ENCODE measurements around the gene PARP9.
"Not testable (repeated sequence)": the region's sequence is repeated elsewhere in the genome, so short reads cannot be mapped to it uniquely, and the experiment has no call there.

Gene PARP9

DNA sequence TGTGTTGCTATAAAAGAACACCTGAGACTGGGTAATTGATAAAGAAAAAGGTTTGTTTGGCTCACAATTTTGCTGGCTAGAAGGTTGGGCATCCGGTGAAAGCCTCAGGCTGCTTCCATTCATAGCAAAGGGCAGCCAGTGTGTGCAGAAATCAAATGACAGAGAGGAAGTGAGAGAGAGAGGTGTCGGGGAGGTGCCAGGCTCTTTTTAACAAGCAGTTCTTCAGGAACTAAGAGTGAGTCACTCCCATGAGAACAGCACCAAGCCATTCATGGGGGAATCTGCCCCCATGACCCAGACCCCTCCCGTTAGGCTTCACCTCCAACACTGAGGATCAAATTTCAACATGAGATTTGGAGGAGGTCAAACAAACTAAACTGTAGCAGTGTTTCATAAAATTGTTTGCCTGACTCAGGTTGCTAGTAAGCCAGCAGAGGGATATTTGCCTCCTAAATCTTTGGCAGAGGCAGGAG, 8.9 kb upstream of the PARP9 start:
- no peak for DNase-seq

DNA sequence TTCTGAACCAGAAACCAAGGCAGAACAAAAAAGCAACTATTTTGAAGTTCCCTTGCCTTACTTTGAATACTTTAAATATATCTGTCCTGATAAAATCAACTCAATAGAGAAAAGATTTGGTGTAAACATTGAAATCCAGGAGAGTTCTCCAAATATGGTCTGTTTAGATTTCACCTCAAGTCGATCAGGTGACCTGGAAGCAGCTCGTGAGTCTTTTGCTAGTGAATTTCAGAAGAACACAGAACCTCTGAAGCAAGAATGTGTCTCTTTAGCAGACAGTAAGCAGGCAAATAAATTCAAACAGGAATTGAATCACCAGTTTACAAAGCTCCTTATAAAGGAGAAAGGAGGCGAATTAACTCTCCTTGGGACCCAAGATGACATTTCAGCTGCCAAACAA, 4.7 kb upstream of the PARP9 start:
- no peak for DNase-seq

DNA sequence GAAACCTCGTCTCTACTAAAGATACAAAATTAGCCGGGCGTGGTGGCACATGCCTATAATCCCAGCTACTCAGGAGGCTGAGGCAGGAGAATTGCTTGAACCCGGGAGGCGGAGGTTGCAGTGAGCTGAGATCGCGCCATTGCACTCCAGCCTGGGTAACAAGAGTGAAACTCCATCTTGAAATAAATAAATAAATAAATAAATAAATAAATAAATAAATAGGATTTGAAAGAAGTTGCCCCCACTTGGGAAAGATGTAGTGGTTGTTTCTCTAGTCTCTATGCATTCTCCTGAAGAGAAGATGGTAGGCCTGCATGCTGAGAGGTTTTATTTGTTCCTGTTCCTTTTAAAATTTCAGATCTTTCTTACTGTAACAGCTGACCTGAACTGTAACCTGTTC, 4.0 kb upstream of the PARP9 start:
- not testable (repeated sequence) for DNase-seq

DNA sequence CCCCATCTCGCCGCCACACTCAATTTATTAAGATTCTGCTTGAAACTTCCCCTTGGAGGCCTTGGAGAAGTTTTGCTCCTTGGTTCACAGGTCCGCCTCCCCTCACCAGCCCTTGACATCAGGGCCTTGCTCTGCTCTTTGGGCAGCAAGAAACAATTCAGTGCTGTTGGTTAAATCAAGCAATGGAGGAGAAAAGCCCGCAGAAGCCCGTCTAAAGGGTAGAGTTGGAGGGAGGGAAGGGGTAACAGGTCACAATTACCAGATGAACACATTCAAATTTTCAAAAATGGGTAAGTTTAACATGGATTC, 429 bp downstream of the PARP9 start:
- no peak for DNase-seq

DNA sequence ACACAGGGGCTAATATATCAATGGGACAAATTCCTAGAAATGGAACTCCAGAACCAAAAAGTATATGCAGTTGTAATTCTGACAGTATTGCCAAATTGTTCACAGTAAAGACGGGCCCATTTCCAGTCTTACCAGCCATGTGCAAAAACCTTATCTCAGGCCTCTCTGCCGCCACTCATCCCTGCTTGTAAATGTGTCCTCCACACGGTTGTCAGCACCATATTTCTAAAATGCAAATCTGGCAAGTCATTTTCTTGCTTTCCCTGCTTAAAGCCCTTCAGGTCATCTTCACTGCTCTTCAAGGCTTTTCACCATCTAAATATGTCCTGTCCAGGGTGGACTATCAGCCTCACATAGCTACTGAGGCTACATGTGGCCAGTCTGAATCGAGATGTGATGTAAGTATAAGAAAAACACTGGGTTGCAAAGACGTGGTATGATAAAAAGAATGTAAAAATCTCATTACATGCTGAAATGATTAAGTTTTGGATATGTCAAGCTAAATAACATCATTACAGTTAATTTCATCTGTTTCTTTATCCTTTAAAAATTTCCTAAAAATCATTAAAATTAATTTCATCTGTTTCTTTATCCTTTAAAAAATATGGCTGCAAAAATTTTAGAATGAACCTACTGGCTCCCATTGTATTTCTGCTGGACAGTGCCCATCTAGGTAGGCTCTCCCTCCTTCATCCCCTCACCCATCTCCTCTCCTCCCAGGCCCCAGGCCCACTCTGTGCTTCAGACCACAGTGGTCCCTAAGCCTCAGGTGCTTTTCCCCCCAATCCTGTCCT, 980 bp downstream of the PARP9 start:
- no peak for DNase-seq

DNA sequence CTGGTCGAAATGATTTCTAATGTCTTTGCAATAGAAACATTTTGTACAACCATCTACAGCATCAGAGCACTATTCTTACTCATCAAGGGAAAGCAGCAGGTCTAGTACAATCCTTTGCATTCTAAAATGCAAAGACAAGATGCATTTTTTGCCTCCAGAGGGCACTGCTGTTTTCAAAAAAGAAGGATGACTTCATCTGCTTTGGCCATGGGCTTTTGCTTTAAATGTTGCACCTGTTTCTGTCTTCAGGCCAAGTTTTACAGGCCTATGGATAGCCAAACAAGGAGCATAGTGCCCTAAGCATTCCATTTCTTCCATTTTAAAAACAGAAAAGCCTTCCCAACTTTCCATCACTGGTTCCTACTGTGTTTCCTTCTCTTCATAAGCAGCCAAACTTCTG, 3.4 kb downstream of the PARP9 start:
- no peak for DNase-seq

DNA sequence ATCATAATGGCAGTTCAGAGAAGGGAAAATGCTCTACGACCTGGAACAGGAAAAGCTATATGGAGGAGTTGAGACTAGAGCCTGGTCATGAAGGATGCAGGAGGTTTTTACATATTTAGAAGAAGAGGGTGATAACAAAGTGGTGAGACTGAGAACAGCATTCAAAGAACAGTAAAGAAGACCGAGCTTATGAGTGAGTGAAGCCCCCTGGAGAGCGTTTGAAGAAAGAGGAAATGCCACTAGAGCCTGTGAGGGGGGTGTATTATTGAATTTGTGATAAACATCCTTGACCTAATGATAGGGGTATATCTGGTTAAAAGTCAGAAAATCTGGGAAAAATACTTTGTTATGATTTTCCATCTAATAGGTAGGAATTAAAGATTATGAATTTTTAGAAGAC, 4.2 kb downstream of the PARP9 start:
- no peak for DNase-seq

DNA sequence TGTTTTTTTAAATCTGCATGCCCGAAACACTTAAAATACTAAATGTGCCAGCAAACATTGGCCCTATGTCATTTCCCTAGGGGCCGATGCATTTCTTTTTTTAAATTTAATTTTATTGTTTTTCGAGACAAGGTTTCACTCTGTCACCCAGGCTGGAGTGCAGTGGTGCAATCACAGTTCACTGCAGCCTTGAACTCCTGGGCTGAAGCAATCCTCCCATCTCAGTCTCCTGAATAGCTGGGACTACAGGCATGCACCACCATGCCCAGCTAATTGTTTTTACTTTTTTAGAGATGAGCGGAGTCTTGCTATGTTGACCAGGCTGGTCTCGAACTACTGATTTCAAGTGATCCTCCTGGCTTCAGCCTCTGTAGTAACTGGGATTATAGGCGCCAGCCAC, 5.5 kb downstream of the PARP9 start:
- DNase-seq = no peak

DNA sequence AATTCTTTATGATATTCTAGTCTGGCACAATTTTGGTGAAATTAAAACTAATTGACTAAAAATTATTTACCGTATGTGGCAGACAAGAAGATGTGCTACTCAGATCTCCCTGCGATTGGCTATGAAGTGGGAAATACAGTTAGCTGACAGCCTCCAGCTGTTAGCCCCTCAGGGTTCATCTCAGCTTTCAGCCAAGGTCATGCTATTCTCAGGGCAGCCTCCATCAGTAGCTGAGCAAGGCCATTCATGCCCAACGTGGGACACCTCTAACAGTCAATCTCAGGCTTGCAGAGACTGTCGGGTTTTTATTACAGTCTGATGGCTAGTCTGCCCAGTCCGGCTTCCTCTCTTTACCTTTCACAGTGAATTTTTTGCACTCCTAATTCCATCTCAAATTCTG, 6.7 kb downstream of the PARP9 start:
- DNase-seq = no peak

DNA sequence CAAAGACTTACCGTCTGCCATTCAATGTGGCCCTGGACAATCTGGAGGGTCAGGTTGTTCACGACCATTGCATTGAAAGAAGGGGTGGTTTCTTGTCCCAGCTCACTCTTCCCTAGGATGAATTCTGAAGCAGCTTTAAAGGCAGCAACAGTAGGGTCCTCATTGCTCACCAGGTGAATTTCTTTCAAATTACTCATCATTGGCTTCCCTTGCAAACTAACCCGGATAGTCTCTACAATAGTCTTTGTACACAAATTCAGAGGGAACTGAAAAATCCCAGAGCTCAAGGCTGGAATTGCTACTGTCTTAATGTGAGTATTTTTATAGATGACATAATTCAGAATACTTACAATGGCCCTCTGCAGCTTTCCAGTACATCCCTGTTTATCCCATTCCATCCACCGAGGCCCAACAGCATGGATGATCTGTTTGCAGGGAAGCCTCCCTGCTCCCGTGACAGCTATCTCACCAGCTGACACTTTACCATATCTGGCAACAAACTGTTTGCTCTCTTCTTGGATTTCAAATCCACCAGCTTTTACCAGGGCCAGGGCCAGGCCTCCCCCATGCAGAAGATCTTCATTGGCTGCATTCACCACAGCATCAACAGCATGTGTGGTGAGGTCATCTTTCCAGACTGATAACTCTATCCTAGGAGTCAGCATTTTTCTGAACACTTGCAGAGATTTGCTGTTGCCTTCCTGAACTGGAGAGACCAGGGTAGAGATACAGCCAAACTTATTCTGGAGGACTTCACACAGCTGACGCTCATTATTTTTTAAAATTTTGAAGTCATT, 8.6 kb downstream of the PARP9 start:
- no peak for DNase-seq

DNA sequence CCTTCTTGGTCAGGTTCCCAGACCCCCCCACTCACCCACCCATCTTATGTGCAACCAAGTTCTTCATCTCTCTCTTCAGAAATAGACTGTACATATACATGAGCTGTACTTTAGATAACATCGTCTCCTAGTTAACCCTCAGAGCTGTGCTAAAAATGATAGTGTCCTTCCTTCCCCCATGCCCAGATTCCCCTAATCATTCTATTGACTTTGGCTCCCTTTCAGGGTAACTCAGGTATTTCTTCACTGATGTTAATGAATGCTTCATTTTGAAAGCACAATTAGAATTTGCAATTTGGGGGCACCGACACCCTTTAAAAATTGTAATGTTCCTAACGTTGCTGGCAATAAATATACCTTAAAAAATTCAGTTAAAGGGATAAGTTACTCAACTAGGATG, 10.9 kb downstream of the PARP9 start:
- DNase-seq = no peak

DNA sequence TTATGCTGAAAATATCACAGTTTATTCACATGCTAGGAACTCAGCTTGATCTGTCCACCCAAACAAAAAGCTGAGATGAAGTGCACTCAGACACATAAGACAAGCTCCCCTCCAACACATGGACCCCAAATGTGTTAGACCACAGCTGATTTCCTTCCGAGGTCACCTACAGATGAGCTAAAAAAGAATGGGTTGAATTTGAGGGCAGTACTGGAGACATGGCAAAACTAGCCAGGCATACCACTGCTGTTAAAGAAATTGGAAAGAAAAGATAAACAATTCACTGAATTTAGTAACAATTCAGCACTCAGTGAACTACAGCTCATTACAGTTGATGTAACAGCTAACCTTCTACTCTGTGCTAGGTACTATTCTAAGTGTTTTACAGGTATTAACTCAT, 15.5 kb downstream of the PARP9 start:
- no peak for DNase-seq

DNA sequence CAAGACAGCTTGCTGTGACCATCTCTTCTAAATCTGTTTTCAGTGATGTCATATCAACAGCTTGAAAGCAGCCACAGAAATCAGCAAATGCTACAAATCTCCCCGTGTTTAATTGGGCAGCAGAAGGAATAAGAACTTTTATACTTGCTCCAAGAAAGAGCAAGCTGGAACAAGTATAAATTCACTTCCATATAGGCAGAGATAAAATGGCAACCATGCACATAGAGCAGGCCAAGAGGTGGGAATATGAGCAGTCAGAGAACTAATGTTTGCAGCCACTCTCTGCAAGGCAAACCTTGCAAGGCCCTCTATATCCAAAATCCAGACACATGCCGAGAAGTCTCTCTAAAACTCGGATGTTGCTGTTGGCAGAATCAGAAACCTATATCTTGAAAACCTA, 16.0 kb downstream of the PARP9 start:
- no peak for DNase-seq

DNA sequence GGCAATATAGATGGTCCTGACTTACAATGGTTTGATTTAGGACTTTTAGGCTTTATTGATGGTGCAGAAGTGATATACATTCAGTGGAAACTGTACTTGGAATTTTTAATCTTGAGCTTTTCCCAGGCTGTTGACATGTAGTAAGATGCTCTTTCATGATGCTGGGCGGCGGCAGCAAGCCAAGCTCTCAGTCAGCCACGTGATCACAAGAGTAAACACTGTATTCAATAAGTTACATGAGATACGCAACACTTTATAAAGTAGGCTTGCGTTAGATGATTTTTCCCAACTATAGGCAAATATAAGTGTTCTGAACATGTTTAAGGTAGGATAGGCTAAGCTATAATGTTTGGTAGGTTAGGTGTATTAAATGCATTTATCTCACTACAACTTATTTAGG, 17.9 kb downstream of the PARP9 start:
- no peak for DNase-seq

DNA sequence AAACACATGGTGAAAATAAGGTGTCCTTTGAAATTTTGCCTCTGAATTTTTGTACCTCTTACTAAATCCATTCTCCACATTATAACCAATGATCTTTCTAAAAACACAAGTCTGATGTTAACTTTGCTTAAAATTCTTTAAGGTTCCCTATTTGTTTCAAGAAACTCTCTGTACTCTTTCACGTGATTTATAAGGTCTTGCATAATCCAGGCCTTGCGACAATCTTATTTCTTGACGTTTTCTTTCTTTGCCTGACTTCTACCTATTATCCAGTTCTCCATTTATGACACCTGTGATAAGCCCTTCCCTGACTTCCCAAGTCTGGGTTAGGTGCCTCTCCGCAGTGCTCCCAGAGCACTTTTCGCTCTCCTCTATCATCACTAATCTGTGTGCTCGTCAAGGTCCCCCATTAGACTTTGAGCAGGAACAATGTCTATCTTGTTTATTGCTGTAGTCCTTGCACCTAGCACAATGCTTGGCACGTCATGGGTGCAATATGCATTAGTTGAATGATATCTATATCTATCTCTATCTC, 25.1 kb downstream of the PARP9 start:
- DNase-seq = no peak

DNA sequence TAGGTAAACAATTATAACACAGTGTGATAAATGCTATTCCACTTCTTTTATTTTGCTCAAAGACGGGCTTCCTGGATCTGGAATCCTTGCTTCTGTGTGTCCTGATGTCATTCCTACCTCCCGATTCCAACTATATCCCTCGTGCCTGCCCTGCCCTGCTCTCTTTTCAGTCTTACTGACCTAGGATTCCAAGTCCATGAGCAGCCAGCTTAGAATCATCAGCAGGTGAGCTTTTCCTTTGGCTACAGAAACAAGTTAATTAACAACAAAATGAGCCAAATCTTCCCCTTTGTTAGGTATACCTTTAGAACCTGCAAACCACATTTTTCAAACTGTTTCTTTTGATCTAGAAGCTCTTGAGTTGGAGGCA, 27.5 kb downstream of the PARP9 start:
- DNase-seq = no peak

DNA sequence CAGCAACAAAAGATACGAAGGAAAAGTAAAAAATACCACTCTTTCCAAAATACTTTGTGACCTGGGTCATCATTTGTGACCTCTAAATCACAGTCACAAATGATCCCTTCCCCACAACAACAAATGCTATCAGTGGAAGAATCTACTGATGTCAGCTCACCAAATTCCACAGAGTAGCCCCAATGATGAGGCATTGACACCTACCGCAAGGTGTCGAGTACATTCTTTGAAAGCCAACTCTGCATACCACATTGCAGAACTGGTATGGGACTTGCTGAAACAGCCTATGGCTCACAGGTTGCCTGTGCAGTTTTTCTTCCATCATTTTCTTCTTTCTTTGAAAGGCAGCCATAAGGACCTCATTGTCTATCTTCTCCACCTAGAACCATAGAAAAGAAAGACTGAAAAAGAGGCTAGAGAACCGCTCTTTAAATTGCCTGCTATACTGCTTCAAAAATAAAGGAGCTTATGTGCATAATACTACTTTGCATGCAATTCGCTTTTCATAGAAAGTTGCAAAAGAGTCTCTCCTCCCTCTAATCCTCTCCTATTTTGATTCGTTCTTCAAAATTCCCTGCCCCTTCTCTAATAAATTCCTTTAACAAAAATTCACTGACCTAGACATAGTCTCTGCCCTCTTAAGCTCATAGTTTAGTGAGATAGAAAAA, 28.0 kb downstream of the PARP9 start:
- no peak for DNase-seq

DNA sequence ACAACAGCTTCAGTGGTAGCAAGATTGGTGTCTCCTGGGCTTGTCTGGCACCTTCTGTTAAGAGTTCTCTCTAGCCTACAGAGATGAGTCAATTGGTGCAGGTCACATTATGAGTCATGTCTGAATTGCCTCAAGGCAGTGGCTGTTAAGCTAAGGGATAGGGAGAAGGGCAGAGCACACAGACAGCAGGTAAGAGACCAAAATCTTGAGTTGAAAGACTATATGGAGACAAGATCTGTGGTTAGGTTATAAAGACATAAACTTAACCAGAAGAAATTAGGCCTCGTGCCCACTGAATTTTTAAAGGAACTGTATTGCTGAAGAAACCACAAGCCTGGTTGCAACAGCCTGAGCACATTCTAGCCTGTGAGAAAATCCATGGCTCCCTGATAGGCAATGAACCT, 30.2 kb downstream of the PARP9 start:
- DNase-seq = no peak

DNA sequence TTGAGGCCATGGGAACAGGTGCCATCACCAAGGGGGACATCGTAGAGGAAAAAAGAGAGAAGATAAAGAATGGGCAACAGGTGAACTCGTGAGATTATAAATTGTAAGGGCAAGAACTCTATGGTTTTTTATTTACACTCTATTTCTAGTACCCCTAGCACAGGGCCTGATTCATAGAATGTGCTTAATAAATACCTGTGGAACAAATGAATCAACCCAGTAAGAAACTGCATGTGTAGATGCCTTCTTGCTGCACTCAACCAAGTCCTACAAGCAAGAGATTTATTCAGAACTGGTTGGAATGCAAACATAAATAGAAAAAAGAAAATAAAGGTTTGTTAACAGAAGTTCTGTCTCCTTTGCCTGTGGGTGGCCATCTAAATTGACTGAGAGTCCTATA, 30.6 kb downstream of the PARP9 start:
- DNase-seq = no peak

DNA sequence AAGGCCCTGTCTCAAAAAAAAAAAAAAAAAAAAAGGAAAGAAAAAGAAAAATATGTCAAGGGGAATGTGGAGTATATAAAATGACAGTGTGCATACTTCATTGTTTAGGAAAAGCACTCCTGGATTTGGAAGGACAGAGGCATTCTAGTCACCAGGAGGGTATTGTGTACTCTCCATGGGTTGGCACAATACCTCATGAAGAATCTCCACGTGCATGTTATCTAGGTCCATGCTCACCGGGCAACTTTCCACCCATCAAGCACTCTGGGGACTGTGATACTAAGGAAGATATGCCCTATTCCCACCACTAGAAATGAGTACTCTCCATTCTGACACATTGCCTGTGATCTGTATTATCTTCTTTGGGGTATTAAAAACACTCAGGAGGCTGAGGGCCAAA, 33.9 kb downstream of the PARP9 start:
- no peak for DNase-seq

DNA sequence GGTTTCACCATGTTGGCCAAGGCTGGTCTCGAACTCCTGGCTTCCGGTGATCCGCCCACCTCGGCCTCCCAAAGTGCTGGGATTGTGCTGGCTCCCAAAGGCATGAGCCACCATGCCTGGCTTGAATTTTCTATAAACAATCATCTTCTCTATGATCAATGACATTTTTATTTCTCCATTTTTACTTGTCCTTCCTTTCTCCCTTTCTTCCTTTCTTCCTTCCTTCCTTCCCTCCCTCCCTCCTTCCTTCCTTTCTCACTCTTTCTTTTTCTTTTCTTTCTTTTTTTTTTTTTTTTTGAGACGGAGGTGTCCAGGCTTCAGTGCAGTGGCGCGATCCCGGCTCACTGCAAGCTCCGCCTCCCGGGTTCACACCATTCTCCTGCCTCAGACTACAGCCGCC, 40.8 kb downstream of the PARP9 start:
- no peak for DNase-seq

DNA sequence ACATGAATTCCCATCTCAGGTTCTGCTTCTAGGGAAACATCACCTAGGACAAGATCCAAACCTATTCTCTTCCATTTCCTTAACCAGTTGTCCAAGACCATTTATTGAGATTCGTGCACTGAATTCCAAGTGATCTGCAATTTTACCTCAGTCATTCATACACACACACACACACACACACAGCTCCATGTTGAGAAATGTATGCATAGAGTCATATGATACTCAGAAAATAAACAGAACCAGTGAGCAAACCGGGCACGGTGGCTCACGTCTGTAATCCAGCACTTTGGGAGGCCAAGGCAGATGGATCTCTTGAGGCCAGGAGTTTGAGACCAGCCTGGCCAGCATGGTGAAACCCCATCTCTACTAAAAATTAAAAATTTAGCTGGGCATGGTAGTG, 43.2 kb downstream of the PARP9 start:
- no peak for DNase-seq

DNA sequence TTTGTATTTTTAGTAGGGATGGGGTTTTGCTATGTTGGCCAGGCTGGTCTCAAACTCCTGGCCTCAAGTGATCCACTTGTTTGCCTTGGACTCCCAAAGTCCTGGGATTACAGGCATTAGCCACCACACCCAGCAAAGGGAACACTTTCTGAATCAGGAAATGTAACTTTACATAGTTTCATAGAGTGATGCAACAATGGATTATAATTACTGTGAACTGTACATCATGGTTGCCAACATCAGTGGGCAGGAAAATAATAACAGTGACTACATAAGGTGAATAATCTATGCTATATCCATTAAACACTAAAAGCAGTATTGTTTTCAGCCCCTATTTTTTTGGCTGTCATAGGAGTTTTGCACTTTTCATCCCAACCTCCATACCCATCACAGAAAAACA, 44.4 kb downstream of the PARP9 start:
- DNase-seq = no peak

DNA sequence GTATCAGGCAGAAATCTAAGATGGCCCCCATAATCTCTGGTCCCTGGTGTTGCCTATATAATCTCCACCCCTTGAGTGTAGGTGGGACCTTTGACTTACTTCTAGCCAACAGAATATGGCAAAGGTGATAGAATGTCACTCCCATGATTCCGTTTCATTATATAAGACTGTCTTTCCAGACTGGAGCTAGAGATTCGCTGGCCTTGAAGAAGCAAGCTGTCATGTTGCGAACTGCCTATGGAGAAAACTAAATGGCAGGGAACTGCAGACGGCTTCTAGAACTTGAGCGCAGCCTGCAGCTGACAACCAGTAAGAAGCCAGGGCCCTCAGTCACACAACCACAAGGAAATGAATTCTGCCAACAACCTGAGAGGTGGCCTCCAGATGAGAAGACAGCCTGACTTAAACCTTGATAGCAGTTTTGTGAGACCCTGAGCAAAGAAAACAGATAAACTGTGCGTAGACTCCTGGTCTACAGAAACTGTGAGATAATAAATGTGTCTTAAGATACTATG, 47.2 kb downstream of the PARP9 start:
- no peak for DNase-seq
